NCI-H2227 (cell line): ENCODE results near the gene CREM.
A peak's percentile ranks its signal among the peaks of the same experiment; 100 is the strongest.

Experiments used
- DNase-seq: peaks from one replicate; lab custom pipeline; 2025; ENCODE audit not compliant: unreplicated experiment; lab: John Stamatoyannopoulos, UW

Gene CREM

DNA sequence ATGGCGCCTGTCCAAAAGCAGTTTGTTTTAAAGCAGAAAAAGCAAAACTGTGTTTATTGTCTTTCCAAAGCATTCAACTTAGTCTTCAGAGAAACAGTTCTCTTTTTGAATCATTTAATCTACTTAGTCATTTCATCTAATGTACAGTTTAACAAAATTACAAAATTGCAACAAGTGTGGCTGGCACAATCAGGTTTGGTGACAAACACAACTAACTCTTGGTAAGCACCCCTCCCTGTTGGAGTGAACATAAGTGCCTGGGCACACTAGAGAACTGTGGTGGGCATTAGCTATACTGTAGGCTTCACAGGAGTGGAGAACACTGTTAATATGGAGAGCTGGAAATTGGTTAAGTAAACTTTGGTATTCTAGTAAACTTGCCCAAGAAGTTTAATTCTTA lies 6.9 kb downstream of the CREM start:
- no peak for DNase-seq

GRCh38 chr10:35135861-35136260 lies 9.2 kb downstream of the CREM start:
- DNase-seq, result no peak

DNA sequence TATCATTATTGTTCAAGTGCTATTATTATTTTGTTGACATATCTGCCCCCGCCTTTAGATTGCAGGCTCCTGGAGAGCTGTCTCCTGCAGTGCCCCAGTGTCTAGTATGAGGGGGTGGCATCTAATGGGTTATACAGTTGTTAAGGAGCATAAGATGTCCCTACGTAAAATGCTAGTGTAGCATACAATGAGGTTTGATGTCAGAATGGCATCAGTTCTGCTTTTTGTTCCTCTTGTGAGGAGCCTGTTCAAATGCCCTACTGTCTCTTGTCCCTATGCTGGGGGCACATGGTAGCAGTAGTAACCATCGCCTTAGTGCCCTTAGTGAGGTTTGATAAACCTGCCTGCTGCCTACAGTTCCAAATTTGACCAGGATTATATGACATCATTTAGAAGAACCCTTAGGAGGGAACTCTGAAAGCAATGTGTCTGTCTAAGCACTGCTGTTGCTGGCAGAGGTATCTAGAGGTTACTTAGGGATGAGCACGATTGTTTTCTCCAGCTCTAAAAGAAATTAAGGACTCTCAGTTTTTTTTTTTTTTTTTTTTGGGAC lies 9.7 kb downstream of the CREM start:
- DNase-seq, result peak; percentile 21

DNA sequence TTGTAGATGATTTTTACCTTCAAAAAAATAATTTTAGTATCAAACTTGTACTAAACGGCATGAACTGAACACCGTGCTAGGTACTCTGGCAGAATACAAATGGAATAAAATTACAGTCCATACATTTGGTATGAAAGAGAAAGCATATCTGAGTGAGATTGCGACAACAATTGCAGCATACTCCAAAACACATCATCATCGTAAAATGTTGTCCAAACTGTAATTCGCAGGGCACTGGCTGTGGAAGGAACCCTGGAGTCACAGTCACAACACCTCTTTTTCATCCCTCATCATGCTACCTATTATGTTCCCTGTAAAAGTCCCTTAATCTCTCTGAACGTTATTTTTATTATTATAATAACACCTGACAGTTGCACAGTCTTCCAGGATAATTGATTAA lies 13.5 kb downstream of the CREM start:
- DNase-seq, result no peak

GRCh38 chr10:35140727-35141126 lies 14.1 kb downstream of the CREM start:
- no peak for DNase-seq

- DNase-seq, result no peak
Measured at GRCh38 chr10:35150308-35150707, 23.7 kb downstream of the CREM start.

- no peak for DNase-seq
Measured at GRCh38 chr10:35152992-35153391, 26.3 kb downstream of the CREM start.

DNA sequence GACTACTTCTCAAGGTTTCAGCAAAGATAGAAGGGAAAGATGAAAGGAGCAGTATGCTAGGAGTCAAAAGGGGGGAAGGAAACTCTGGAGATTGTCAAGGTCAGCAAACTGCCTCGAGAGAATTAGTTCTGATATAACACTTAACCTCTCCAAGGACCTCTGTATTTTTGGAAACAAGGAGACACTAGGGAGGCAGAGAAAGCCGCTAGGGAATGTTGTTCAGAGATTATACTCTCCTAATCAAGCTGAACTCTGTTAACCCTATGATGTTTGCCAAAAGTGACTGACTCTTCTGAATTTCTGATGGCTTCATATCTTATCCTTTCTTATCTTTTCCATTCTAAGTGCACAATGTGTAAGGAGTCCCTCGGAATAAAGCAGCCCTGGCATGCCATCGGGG lies 27.1 kb downstream of the CREM start:
- no peak for DNase-seq

GRCh38 chr10:35160743-35161142 lies 34.1 kb downstream of the CREM start:
- no peak for DNase-seq

DNA sequence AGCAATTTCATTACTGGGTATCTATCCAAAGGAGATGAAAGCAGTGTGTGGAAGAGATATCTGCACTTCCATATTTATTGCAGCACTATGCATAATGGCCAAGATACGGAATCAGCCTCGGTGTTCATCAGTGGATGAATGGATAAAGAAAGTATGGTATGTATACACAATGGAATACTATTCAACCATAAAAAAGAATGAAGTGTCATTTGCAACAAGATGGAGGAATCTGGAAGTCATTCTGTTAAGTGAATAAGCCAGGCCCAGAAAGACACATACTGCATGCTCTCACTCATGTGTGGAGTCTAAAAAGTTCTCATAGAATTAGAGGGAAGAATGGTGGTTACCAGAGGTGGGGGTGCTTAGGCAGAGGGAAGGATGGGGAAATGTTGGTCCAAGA lies 35.3 kb downstream of the CREM start:
- DNase-seq, result no peak

DNA sequence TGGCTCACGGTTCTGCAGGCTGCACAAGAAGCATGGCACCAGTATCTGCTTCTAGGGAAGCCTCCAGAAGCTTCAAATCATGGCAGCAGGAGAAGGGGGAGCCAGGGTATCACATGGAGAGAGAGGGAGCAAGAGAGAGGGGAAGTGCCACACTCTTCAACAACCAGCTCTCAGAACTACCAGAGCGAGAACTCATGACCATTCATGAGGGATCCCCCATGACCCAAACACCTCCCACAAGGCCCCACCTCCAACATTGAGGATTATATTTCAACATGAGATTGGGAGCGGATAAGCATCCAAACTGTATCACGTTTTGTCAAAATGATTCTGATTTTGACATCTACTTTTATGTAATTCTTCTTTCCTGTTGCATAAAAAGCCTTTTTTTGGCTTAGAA lies 38.5 kb downstream of the CREM start:
- no peak for DNase-seq

GRCh38 chr10:35165811-35166210 lies 39.2 kb downstream of the CREM start:
- no peak for DNase-seq

DNA sequence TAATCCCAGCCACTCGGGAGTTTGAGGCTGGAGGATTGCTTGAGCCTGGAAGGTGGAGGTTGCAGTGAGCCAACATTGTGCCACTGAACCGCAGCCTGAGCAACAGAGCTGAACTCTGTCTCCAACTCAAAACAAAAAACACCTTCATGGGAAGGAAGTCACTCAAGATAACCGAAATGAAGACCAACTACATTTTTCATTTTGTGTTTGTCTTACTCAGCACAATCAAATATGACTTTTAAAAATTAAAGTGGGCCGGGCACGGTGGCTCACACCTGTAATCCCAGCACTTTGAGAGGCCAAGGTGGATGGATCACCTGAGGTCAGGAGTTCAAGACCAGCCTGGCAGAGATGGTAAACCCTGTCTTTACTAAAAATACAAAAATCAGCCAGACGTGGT lies 40.0 kb downstream of the CREM start:
- DNase-seq, result no peak

GRCh38 chr10:35167342-35167741 lies 40.7 kb downstream of the CREM start:
- DNase-seq, result no peak

- DNase-seq, result no peak
Measured at GRCh38 chr10:35172146-35172545, 45.5 kb downstream of the CREM start.

DNA sequence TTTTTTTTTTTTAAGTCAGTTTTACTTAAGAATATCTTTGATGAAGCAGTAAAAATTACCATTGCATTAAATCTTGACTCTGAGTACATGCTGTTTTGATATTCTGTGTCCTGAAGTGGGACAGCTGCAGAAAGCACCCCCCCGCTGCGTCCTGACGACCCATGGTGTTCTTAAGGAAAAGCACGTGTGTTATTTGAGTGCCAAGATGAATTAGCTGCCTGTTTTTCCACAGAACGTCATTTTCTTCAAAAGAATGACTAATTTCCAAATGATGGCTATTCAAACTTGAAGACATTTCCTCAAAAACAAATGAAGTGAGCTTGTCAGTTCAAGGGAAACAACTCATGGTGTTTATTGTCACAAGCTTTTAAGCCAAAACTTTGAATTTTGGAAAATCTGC lies 45.9 kb downstream of the CREM start:
- peak; percentile 3 for DNase-seq

DNA sequence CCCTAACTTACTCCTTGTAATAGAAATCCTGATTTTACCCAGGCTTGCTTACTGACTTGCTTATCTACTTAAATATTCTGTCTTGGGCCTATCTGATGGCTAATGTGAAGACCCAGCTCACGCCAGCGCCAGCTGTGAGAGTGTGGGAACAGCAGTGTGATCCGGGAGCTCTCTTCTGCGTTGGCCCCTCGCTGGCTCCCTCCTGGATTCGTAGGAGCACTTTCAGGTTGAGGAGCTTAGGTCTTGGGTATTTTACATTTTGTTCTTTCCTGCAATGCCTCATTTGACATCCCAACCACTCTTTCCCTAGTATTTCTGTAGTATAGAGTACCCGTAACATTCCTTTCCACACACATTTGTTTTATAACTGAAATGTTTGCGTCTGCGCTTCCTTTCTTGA lies 51.7 kb downstream of the CREM start:
- no peak for DNase-seq

DNA sequence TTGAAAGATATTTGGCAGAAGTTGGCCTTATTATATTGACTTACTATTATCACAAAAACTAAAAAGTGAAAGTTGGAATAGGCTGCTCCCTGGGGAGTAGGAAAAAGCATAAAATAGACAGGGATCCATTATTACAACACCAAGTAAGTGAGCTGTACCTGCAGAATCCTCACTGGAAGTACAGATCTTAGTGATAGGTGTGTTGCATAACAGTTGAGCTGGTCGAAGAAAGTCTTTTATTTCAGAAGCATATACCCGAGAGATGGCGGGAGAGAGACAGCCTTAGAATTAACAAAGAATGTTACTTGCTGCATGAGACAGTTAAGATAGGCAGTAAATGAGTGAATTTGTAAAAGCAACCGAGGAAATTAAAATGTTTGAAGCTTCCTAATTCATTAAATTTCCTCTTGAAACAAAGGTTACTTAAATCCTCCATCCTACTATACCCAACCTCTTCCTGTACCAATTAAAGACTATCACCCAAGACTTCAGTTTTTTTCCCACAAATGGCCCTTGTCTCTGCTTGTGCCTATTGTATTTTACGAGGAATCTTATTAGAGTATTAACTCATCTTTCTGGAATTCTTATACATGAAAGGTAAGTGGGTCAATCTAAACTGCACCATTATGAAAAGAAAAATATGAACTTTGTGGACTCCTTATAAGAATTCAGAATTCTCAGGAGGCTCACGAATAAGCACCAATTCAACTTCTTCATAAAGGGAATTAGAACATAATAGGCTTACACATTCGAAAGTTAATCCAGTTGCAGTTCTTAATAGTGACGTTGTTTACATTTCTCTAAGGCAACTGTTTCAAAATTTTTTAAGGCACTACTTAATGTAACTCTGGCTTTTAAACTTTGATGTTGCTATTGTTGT lies 56.2 kb downstream of the CREM start:
- no peak for DNase-seq

DNA sequence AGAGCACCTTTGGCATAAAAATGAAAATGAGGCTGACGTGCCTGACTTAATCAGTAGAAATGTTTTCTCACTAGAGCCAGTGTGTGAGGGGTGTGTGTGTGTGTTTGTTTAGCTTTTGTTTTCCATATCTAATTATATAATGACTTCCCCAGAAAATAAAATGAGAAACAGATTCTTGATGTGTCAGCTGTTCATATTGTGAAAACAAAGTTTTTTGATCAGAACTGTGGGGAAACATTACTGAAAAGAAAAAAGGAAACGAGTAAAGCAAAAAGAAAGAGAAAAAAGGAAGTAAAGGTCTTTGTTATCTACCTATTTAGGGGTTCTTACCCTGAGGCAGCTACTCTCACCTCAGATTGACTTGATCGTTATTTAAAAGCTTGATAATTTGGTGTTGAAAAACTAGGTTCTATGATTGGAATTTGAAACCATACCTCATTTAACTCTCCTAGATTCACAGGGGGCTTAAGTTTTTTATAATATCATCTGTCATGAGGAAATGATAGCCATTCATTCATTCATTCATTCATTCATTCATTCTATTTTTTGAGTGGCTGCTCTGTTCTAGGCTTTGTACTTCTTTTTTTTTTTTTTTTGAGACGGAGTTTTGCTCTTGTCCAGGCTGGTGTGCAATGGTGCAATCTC lies 58.0 kb downstream of the CREM start:
- DNase-seq, result no peak

- DNase-seq, result no peak
Measured at GRCh38 chr10:35185260-35186034, 58.8 kb downstream of the CREM start.

- no peak for DNase-seq
Measured at GRCh38 chr10:35188954-35189353, 62.3 kb downstream of the CREM start.

GRCh38 chr10:35191523-35191922 lies 64.9 kb downstream of the CREM start:
- DNase-seq, result no peak
